A172 (cell line): ENCODE measurements around the gene GALNT14. TPM values are rescaled to one million over a fixed set of nuclear protein-coding genes. Genes with fewer than 3 reads are reported as not detected.

Experiments used
- DNase-seq: peaks from one replicate; pipeline ENCODE4 v3.0.0-alpha.2; 2015; ENCODE audit warnings: low spot score
- total RNA-seq: library from RNA; depleted of rRNA; stranded (reverse); fragments of >200 nt; shearing (Covaris generic); gene quantifications from 2 replicates; pipeline ENCODE4 v1.2.3, GENCODE V29; 2014

GALNT14 gene
- total RNA-seq, 1 experiment from 2014 or later = not detected

- no peak for DNase-seq
Observed at GRCh38 chr2:31136000-31136399, 2.2 kb downstream of the GALNT14 start.

GRCh38 chr2:31134480-31134879, 3.8 kb downstream of the GALNT14 start:
- no peak for DNase-seq

- no peak for DNase-seq
Observed at GRCh38 chr2:31132786-31133185, 5.5 kb downstream of the GALNT14 start.

- no peak for DNase-seq
Observed at GRCh38 chr2:31131871-31132270, 6.4 kb downstream of the GALNT14 start.

GRCh38 chr2:31129375-31130171, 8.7 kb downstream of the GALNT14 start:
- DNase-seq = no peak

GRCh38 chr2:31127931-31128330, 10.3 kb downstream of the GALNT14 start:
- DNase-seq = no peak

GRCh38 chr2:31125918-31126695, 12.1 kb downstream of the GALNT14 start:
- DNase-seq = no peak

GRCh38 chr2:31124904-31125303, 13.3 kb downstream of the GALNT14 start:
- no peak for DNase-seq

- DNase-seq = no peak
Observed at GRCh38 chr2:31122133-31122532, 16.1 kb downstream of the GALNT14 start.

GRCh38 chr2:31113765-31114164, 24.5 kb downstream of the GALNT14 start:
- DNase-seq = no peak

GRCh38 chr2:31112544-31112943, 25.7 kb downstream of the GALNT14 start:
- no peak for DNase-seq

GRCh38 chr2:31110998-31111397, 27.2 kb downstream of the GALNT14 start:
- DNase-seq = no peak

- DNase-seq = no peak
Observed at GRCh38 chr2:31110431-31110830, 27.8 kb downstream of the GALNT14 start.

GRCh38 chr2:31109633-31110192, 28.5 kb downstream of the GALNT14 start:
- no peak for DNase-seq

- DNase-seq = no peak
Observed at GRCh38 chr2:31108561-31109286, 29.5 kb downstream of the GALNT14 start.

GRCh38 chr2:31107591-31108300, 30.5 kb downstream of the GALNT14 start:
- DNase-seq = peak; percentile 13

GRCh38 chr2:31101701-31102100, 36.5 kb downstream of the GALNT14 start:
- DNase-seq = no peak

- DNase-seq = no peak
Observed at GRCh38 chr2:31097962-31098613, 40.2 kb downstream of the GALNT14 start.

- no peak for DNase-seq
Observed at GRCh38 chr2:31090188-31090587, 48.1 kb downstream of the GALNT14 start.

- DNase-seq = no peak
Observed at GRCh38 chr2:31089645-31090044, 48.6 kb downstream of the GALNT14 start.
